GM18498 (cell line): Measurements from ENCODE around the gene SEPTIN2.
A peak's percentile ranks its signal among the peaks of the same experiment; 100 is the strongest.
"Not testable (repeated sequence)": the region's sequence is repeated elsewhere in the genome, so short reads cannot be mapped to it uniquely, and the experiment has no call there.

Source experiments
- ATAC-seq: cut with Tn5 transposase; IDR thresholded peaks from one replicate; pipeline ENCODE4 v1.9.1; 2021; ENCODE audit warnings: mild to moderate bottlenecking, moderate library complexity; ENCODE audit not compliant: unreplicated experiment

The SEPTIN2 gene

DNA sequence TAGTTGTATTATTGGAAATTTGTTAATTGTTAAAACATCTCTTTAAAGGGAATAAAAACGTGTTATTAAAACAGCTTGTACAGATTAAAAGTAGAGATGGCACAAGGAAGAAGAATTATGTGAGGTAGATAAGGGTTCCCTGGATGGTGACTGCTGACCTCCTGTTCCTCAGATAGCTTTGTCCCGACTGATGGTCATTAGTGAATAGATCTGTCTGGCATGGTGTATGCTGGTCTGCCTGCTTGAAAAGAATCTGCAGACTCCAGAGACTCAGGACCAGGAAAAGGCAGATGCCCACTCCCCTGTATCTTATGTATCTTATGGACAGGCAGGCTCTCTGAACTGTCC lies 34.8 kb downstream of the SEPTIN2 start:
- ATAC-seq: no peak

DNA sequence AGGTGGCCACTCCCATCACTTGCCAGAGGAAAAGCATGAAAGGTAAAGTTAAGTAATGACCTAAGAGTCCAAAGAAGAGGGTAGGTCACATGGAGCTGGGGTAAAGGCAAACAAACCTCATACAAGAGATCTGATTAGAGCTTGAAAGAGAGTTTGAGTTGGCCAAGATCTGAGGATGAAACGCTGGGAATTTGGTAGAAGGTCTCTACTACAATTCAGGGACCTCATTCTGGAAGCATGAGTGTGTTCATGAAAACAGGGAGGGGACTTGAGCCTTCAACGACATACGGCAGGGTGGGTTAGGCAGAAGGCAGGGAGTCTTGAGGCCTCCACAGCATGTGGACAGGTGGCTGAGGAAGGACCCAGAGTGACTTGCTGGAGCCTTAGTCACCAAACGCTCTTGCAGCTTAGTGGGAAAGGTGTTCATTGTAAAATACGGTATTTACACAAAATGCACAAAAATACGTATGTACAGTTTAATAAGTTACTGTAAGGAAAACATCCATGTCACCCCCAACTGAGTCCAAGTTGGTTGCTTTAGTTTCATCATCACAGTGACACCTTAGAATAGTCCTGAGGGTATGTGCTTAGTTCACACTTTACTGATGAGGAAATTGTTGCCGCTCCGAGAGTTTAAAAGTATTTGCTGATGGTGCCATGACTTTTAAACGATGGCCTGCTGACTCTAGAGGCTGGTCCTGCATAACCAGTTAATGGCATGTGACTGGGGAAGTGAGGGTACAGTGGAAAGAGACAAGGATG lies 35.3 kb downstream of the SEPTIN2 start:
- ATAC-seq: no peak

DNA sequence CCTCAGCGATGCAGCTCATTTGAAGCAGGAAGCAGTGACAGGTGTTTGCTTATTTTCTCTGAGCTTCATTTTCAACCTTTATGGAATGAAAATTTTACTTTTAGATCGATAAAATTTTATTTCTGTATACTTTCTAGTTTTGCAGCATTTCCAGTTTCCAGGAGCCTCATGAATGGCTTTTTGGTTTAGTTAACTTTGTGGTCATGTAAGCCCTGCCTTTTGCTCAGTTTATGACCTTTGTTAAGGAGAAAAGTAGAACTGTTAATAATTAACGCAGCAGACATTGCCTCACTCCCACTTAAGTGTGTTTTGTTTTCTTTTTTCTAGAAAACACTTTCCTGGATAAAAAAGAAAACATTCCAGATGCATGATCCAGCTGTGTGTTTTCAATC lies 35.9 kb downstream of the SEPTIN2 start:
- ATAC-seq: no peak

DNA sequence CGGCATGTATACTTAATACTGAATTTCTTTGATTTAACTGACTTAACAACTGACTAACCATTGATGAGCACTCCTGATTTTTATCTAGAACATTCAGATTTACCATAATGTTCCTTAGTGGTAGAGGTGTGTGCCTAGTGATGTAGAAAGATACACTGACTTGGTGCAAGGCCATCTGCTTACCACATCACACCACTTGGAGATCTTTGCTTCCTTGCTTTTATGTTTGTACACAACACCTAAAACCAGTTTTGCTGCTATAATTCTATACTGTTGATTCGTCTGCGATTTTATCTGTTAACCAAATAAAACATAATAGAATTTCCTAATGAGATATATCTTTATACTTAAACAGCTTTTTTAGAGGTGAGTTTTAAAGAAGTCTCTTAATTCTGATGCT lies 36.5 kb downstream of the SEPTIN2 start:
- ATAC-seq: no peak

DNA sequence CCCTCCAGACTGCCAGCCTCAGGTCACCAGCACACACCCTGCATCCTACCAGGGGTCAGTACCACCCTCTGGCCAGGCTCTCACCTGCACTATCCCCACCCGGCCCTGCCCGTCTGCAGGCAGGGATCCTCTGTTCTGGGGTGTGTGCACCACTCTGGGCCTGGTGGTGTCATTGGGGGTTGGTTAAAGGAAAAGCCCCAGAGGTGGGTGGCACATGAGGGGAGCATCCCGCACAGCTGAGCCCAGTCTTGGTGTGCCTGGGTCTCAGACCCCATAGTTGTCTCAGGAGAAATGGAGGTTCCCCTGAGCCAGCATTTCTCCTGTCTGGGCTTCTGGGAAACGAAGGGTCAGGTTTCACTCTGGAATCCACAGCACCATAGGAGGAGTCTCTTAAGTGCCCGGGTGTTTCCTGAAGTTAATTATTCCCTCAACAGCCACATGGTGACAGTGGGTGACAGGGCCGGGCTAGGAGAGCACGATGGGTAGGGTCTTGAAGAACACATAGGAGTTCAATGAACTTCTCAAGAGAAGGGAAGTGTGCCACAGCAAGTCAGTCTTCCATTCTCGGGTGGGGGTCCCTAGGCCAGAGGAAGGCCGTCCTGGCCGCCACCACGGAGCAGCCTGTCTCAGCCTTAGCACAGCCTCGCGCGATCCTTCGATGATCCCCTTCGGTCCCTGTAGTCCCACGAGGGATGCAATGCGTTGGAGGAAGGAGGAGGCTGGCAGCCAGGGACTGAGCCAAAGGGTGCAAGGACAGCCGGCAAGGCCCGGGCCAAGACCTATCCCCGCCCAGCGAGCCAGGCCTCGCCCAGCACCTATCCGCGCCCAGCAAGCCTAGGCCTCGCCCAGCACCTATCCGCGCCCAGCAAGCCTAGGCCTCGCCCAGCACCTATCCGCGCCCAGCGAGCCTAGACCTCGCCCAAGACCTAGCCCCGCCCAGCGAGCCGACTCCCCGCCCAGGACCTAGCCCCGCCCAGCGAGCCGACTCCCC lies 39.2 kb downstream of the SEPTIN2 start:
- ATAC-seq: no peak

DNA sequence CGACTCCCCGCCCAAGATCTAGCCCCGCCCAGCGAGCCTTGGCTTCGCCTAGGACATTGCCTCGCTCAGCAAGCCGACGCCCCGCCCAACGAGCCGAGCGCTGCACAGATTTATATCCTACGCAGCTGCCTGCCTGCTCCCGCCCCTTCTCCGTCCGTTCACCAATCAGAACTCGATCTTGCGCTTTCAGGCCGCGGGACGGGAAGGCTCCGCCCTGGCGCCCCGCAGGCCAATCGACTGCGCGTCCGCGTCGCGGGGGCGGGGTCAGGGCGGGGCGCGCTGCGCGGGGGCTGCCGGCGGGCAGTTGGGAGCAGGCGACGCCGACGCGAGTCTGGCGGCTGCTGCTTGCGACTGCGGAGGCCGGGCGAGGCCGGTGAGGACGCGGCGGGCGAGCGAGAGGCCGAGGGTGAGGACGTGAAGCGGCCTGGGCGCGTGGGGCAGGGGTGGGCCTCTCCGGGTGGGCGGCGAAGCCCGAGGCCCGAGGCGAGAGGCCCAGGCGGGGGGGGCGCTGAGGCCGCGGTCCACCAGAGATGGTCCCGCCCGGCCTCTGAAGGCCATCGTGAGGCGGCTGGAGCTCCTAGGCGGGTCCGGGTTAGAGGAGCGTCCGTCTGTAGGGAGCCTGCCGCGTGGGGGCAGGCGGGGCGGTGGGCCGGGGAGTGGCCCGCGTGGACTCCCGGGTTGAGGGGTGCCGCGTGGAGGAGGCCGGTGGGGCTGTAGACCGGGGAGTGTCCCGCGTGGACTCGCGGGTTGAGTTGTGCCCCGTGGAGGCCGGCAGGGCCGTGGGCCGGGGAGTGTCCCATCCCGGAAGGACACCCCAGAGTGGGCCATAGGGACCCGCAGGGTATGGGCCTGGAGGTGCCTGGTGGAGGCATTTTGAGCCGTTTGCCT lies 40.5 kb downstream of the SEPTIN2 start, which contains the start of gene FARP2:
Gene FARP2 (plus strand): TSS at position 303 of the 888 bp plus-strand sequence. CDS start 16,823 bp downstream, outside the sequence.
- peak; percentile 79 for ATAC-seq

DNA sequence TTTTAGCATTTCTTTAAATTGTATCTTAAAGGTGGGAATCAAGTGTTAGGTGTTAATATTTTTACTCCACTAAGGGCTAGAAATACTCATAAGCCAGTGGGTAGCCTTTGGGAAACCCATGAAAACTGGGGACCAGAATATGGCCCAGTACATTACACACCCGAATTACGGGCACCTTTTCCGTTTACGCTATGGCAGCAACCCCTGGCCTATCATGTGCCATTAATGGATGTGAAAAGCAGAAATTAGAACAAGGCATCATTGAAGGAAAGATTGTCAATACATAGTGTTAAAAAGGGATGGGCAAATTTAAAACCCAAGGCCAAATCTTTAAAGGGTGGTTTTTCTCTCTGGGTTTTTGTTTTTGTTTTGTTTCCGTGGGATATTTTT lies 41.1 kb downstream of the SEPTIN2 start:
- no peak for ATAC-seq

DNA sequence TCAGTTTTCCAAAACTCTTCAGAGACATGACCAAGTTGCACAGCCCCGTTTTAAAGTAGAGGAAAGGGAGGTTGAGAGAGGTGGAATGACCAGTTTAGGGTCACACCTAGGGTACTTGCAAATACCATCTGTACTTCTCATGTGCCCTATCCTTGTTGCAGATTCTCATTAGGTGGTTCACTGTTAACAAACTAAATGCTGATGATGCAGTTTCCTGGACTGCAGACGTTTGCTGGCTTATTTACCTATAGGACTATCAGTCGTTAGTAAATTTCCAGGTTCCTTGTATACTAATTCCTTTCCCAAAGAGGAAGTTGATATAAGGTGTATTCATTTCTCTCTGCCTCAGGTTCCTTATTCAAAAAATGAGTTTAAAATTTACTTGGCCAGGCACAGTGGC lies 41.8 kb downstream of the SEPTIN2 start:
- no peak for ATAC-seq

DNA sequence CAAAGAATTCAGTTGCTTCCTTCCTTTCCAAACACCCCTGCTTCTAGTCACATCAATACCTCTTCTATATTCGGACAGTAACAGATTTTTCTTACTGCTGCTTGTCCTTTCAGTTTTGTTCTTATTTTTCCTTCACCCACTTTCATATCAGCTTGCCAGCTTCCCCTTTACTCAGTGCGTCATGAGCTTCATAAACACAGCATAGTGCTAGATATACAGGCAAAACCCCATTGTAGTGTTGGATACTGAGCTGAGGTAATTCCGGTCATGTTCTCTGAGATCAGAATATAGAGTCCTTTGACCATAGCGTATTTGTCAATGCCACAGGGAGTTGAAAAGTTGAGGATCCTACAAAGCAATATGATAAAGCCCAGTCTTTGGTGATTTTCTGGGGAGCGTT lies 42.7 kb downstream of the SEPTIN2 start:
- peak; percentile 34 for ATAC-seq

DNA sequence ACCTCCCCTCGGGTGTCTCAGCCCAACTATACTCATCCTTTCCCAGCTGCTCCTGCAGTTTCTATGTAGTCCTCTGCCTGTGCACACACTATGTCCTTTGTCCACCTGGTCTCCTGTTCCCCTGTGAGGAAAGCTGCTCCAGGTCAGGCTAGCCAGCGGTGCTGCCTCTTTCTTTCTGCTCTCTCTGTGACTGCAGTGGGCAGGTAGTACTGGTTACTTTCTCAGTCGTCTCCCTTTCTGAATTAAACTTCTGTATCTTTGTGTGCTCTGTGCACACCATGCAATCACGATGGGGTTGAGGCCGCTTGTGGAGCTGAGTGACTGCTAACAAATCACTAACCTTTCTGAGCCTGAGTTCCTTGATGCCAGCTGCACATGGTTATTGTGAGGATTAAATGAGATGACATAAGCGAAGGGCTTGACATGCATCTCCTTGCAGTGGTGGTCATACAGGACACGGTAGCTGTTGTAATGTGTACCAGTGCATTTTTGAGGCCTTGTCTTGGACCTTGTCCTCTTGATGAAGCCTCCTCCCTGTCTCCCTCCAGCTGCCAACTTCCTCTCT lies 43.8 kb downstream of the SEPTIN2 start:
- no peak for ATAC-seq

DNA sequence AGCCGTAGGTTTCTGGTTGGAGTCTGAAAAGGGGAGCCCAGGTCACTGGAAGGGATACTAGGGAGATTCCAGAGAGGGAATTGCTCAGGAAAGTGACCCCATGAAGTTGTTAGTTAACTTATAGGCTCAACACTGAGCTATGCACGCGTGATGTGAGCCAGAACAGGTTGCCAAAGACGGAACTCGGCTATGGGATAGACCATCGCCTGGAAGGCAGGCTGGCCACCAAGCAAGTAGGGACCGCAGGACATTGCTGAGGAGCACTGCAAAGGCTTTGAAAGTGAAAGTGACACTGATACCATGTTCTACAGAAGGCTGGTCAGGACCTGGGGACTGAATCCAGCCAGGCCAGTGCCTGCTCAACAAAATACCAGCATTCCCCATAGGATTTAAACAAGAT lies 47.7 kb downstream of the SEPTIN2 start:
- ATAC-seq: no peak

DNA sequence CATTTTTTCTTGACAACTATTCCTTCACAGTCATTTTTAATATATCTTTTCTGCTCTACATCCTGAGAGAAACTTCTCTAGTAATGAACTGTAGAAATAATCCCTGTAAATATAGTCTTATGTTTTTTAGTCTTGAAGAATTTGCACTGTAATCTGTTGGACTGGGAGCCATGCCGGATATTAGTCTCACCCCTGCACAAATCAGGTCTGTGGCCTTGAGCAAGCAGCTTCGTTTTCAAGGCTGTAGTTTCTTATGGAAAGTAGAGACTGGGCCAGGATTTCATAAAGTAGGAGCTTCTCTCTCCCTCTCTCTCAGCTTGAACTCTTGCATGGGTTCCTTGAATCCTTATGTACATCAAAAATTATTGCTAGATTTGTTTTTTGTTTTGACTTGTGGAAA lies 49.1 kb downstream of the SEPTIN2 start:
- ATAC-seq: no peak

DNA sequence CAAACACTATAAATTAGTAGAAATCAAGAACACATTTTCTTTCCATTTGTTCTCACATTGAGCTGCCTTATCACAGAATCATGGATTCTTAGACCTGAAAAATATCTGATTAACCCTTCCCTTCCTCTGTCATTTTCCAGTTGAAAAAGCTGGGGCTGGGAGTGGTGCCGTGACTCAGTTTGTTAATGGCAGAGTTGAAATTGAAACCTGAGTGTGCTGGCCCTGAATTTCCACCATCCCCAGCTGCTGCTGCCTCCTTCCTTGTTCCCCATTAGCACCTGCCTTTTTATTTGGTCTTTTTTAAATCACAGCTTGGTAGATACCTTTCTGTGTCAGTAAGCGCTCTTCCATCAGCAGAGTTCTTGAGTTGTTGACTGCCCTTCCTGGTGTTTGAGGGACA lies 51.0 kb downstream of the SEPTIN2 start:
- no peak for ATAC-seq

DNA sequence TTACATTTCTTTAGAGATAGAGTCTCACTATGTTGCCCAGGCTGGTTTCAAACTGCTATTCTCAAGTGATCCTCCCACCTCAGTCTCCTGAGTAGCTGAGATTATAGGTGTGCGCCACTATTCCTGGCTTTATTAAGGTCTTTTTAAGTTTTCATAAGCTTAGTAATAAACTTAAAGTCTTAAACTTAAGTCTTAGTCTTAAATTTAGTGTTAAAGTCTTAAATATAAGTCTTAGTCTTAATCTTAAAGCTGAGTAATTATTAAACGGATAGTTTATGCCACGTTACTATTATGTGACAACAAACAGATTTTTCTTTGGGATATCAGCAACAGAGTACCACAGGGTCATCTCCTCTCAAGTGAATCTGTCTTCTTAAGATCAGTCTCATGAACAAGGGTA lies 52.9 kb downstream of the SEPTIN2 start:
- no peak for ATAC-seq

DNA sequence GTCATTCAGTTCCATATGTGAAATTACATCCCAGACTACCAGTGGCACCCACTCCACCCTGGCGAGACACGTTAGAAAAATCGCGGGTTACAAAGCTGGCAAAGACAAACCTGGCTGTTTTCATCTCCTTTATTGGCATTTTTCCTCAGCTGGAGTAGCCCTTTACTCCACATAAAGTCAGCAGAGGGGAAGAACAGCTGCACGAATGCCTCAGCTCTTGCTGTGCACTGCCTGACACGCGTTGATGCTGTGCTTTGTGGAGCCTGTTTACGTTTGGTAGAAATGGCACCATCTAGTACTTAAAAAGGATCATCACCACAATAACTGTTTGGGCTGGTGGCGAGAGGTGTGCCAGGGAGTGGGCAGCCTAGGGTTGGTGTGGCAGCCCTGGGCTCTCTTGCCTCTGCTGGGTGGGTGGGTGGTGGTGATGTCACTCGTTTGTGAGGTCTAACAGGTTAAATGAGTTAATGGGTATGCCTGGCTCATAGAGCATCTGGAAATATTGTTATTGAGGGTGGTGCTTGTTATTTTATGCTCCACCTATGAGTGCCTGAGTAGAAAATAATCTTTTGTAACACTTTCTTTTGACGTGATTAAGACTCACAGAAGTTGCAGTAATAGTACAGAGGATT lies 56.8 kb downstream of the SEPTIN2 start:
- ATAC-seq: no peak

DNA sequence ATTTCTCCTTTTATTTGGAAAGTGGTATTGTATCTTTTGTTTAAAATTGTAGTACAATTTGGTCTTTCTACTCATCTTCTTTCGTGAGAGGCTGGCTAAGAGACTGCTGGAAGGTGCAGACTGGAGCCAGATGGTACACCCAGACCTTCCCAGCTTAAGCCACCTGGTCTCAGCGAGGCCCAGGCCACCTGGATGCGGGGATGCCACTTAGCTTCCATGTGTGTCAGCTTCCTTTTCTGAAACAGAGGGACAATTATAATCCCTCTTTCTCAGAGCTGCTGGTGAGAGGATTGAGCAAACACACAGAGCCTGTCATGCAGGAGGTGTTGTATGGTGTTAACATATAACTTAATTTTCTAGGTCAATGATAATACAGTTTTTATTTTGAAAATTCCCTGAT lies 57.7 kb downstream of the SEPTIN2 start:
- no peak for ATAC-seq

DNA sequence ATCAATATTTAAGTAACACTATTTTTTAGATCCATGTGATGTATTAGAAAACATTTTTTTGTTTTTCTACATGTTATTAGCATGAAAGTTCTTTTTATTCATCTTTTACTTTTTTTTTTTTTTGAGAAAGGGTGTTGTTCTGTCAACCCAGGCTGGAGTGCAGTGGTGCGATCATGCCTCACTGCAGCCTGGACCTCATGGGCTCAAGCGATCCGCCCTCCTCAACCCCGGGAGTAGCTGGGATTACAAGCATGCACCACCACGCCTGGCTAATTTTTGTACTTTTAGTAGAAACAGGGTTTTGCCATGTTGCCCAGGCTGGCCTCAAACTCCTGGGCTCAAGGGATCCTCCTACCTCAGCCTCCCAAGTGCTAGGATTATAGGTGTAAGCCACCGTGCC lies 58.2 kb downstream of the SEPTIN2 start:
- ATAC-seq: not testable (repeated sequence)

DNA sequence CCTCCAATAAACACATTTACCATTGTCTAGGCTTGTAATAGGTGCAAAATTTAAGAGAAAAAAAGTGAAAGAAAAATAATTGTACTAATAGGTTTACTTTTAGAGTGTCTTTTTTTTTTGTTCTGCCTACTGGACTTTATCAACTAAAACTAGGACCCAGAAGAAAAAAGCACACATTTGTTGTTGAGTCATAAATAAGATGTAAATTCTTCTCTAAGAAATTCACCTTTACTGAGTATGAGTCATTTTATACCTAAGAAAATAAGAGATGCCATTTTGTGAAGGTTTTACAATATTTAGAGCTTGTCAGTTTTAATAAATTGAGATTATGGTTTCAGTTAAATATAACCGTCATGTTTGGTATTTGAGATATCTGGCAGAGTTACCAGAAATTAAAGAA lies 59.6 kb downstream of the SEPTIN2 start:
- no peak for ATAC-seq

DNA sequence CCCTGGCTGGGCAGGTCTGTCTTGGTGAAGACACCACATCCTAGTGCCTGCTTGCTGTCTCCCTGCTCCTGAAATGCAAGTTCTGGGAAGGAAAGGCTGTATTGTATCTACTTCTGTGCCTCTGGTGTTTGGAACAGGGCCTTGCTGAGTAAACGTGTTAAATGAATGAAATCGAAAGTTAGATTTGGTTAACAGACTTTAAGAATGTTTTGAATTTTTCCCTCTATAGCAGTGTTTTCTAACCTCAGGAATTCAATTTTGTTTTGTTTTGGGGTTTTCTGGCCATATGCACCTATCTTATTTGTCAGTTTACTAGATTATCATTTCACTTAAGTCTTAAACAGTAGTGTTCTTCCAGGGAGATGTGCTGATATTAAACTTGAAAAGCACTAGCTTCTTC lies 61.1 kb downstream of the SEPTIN2 start:
- ATAC-seq: no peak

DNA sequence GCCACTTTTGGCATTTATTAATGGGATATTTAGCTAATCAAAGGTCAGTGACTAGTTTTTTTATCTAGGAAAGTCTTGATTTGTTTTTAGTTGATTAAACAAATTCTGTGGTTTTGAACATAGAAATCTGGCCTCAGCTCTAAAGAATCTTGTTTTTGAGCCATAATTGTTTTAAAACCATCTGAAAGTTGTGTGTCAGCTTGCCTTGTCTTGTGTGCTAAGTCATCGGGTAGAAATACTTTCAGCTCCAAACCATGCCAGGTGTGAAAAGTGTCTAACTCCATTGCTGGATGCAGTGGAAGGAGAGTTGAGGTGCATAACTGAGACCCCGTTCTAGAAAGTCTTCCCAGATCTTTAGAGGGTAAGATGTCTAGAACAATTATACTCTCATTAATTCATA lies 63.1 kb downstream of the SEPTIN2 start:
- ATAC-seq: no peak
